ENCODE data around the gene CLCN6. TPM values are rescaled to one million over a fixed set of nuclear protein-coding genes. Genes with fewer than 3 reads are reported as not detected.

Gene CLCN6
- total RNA-seq, 1 donor from 2014 or later: 29.2 TPM

GRCh38 chr1:11835441-11836225, 29.6 kb downstream of the CLCN6 start:
- Histone ChIP-seq H3K4me3 (no peak overlapping the region), H3K4me1 (no peaks in the 10 kb centered on the region), H3K36me3 (peaks cover 99% of the 10 kb centered on the region), H3K9me3 (no peaks in the 10 kb centered on the region), H3K27me3 (ENCODE audit: low read depth) (no peaks in the 10 kb centered on the region), H3K27ac (no peak overlapping the region)
- TF ChIP-seq, protein P1, sequence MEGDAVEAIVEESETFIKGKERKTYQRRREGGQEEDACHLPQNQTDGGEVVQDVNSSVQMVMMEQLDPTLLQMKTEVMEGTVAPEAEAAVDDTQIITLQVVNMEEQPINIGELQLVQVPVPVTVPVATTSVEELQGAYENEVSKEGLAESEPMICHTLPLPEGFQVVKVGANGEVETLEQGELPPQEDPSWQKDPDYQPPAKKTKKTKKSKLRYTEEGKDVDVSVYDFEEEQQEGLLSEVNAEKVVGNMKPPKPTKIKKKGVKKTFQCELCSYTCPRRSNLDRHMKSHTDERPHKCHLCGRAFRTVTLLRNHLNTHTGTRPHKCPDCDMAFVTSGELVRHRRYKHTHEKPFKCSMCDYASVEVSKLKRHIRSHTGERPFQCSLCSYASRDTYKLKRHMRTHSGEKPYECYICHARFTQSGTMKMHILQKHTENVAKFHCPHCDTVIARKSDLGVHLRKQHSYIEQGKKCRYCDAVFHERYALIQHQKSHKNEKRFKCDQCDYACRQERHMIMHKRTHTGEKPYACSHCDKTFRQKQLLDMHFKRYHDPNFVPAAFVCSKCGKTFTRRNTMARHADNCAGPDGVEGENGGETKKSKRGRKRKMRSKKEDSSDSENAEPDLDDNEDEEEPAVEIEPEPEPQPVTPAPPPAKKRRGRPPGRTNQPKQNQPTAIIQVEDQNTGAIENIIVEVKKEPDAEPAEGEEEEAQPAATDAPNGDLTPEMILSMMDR (IDR thresholded peaks at IDR 0.05): no peak
- intact Hi-C loops (cut with DNase I): no loop called here
- DNase-seq: no peak
- no peak for ATAC-seq

DNA sequence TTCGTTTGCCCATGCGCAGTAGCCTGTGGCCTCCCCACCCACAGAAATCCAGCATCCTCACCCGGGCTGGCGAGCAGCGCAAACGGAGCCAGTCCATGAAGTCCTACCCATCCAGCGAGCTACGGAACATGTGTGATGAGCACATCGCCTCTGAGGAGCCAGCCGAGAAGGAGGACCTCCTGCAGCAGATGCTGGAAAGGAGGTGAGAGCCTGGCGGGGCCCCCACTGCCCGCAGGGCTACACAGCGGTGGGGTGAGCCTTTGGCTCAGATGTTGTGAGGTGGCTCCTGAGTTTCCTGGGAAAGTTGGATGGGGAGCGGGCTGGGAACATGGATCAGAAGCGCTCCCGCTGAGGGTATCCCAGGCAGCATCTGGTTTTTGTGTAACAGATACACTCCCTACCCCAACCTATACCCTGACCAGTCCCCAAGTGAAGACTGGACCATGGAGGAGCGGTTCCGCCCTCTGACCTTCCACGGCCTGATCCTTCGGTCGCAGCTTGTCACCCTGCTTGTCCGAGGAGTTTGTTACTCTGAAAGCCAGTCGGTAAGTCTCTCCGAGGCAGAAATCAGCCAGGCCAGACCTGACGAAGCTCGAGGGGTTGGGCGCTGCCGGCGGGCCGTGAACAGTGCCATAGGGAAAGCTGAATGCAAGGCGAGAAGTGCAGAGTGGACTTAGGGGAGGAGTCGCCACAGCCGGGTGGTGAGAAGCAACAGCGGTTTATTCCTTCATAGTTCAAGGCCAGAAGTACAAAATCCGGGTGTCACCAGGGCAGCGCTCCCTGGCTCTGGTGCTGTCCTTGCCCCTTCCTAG, 31.2 kb downstream of the CLCN6 start:
- TF ChIP-seq, protein P1 (IDR thresholded peaks at IDR 0.05): no peak
- H3K27ac ChIP-seq: no peak overlapping the region
- ATAC-seq (no peak), DNase-seq (no peak)
- peaks cover 1% of the 10 kb centered on the region for H3K4me1 ChIP-seq
- intact Hi-C loops (cut with DNase I): no loop called here
- no peaks in the 10 kb centered on the region for H3K27me3 ChIP-seq (ENCODE audit: low read depth)
- peaks cover 100% of the 10 kb centered on the region for H3K36me3 ChIP-seq
- no peak overlapping the region for H3K4me3 ChIP-seq
- no peaks in the 10 kb centered on the region for H3K9me3 ChIP-seq

- no peak overlapping the region for H3K4me3 ChIP-seq
- DNase-seq (no peak), ATAC-seq (peak in 1 of 2 donors; percentile 4)
- H3K9me3 ChIP-seq: no peaks in the 10 kb centered on the region
- TF ChIP-seq, protein P1 (IDR thresholded peaks at IDR 0.05): no peak
- H3K36me3 ChIP-seq: peaks cover 100% of the 10 kb centered on the region
- H3K27ac ChIP-seq: no peak overlapping the region
- H3K27me3 ChIP-seq (ENCODE audit: low read depth): no peaks in the 10 kb centered on the region
- H3K4me1 ChIP-seq: peaks cover 8% of the 10 kb centered on the region
- intact Hi-C loops (cut with DNase I): no loop called here
Measured at GRCh38 chr1:11837767-11838348, 31.9 kb downstream of the CLCN6 start.

GRCh38 chr1:11838349-11839272, 32.6 kb downstream of the CLCN6 start:
- DNase-seq: peak; percentile 84
- TF ChIP-seq, protein P1 (IDR thresholded peaks at IDR 0.05): peak; percentile 98
- intact Hi-C loops (cut with DNase I): no loop called here
- ATAC-seq: peak; percentile 81 to 86
- Histone ChIP-seq H3K27me3 (ENCODE audit: low read depth) (no peaks in the 10 kb centered on the region), H3K4me3 (no peak overlapping the region), H3K4me1 (peaks cover 12% of the 10 kb centered on the region), H3K36me3 (peaks cover 99% of the 10 kb centered on the region), H3K9me3 (no peaks in the 10 kb centered on the region), H3K27ac (no peak overlapping the region)

Data from lower lobe of right lung (tissue), 2 donors.